ENCODE data around the gene SNAPC3.

Gene SNAPC3

DNA sequence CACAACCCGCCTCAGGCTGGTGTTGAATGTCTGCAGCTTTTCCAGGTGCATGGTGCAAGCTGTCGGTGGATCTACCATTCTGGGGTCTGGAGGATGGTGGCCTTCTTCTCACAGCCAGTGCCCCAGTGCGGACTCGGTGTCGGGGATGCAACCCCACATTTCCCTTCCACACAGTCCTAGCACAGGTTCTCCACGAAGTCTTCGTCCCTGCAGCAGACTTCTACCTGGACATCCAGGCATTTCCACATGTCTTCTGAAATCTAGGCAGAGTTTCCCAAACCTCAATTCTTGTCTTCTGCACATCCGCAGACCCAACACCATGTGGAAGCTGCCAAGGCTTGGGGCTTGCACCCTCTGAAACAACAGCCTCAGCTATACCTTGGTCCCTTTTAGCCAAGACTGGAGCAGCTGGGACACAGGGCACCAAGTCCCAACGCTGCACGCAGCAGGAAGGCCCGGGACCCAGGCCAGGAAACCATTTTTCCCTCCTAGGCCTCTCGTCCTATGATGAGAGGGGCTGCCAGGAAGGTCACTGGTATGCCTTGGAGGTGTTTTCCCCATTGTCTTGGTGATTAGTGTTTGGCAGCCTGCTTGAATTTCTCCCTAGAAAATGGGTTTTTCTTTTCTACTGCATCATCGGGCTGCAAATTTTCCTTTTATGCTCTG, 69.9 kb downstream of the SNAPC3 start:
- no peak for DNase-seq

GRCh38 chr9:15498246-15498995, 75.7 kb downstream of the SNAPC3 start:
- DNase-seq: no peak

- DNase-seq: no peak
Measured at GRCh38 chr9:15499139-15499538, 76.5 kb downstream of the SNAPC3 start.

DNA sequence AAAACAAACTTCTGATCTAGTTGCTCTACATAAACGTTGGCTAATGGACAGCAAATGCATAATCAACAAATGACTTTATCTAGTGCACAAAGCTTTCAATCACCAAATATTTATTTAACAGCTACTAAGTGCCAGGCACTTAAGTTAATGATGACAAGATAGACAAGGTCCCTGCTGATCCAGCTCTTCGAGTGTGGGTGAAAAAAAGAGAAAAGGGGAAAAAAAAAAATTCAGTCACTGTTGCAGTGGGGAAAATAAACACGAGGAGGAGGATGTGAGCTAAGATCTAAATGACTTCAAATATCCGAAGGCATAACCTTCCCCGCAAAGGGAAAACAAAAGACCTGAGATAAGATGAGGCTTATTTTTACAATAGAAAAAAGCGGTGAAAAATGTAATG, 78.5 kb downstream of the SNAPC3 start:
- no peak for DNase-seq

DNA sequence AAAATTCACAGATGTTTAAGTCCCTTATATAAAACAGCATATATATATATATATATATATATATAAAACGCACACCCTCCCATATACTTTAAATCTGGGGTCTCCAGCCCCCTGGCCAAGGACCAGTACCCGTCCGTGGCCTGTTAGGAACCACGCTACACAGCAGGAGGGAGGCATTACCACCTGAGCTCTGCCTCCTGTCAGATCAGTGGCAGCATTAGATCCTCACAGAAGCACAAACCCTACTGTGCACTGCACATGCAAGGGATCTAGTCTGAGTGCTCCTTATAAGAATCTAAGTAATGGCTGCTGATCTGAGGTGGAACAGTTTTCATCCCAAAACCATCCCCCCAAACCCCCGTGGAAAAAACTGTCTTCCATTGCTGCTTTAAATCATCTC, 79.1 kb downstream of the SNAPC3 start:
- DNase-seq: no peak

GRCh38 chr9:15505921-15506320, 83.2 kb downstream of the SNAPC3 start:
- no peak for DNase-seq

DNA sequence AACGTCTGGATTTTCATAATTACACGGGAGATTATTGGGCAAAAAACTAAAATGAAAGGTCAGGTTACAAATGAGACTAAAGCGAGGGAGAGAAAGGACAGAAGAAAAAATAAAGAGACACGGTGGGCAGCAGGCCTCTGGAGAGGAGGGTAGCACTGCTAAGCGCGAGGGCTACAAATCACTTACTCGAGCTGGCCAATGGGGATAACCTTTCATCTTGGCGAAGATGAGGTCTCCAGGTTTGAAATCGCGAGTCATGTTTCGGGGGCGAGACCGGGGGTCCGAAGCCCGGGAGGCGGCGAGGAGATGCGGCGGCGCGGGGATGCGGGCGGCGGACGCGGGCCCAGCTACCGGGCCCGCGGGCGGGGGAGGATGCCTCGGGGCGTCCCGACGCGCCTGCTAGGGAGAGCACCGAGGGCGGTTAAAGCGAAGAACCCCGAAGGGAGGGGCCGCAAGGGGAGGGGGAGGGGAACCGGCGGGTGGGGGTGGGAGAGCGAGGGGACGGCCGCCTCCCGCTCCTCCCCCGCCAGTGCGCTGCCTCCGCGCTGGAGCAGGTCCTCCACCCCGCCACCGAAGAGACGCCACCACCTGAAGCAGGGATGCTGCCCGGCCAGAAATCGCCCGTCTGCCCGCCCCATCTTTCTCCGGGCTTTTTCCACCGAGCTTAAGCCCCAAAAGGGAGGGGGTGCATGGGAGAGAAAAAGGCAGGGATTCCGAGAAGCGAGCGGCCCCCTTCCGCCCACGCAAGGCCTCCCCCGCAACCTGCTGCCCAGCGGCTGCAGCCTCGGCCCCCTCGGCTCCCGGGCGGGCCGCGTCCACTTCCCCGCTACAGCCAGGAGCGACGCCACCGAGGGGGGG, 87.5 kb downstream of the SNAPC3 start:
- DNase-seq: peak; percentile 76

- peak; percentile 100 for DNase-seq
Measured at GRCh38 chr9:15510789-15511575, 88.3 kb downstream of the SNAPC3 start, which contains the start of gene PSIP1. PSIP1 (minus strand) TSS chr9:15510970; CDS start chr9:15510188, 782 bp downstream.
